Neural progenitor cell (in vitro differentiated cells): ENCODE data around the gene RILPL2. TPM values are rescaled to one million over a fixed set of nuclear protein-coding genes. Genes with fewer than 3 reads are reported as not detected.

Experiments used
- DNase-seq: peaks from one replicate; pipeline ENCODE4 v3.0.0-alpha.2; 2016; ENCODE audit warnings: low spot score
- H2AFZ ChIP-seq: fragments of 200-600 bp; sonication (generic); replicated peaks from 2 replicates; pipeline ENCODE4 v1.6.1; 2016; ENCODE audit warnings: antibody characterized with exemption
- H3F3A ChIP-seq: fragments of 200-600 bp; sonication (generic); 2 replicates; pipeline ENCODE4 v1.6.1; 2016; ENCODE audit warnings: antibody characterized with exemption, low read depth
- H3K27ac ChIP-seq: fragments of 200-600 bp; sonication (generic); 2 replicates; pipeline ENCODE4 v1.5.1; 2016; ENCODE audit warnings: mild to moderate bottlenecking
- H3K27me3 ChIP-seq: fragments of 200-600 bp; sonication (generic); 2 replicates; pipeline ENCODE4 v1.6.1; 2016; ENCODE audit warnings: mild to moderate bottlenecking, moderate library complexity
- H3K36me3 ChIP-seq: fragments of 200-600 bp; sonication (generic); 2 replicates; pipeline ENCODE4 v1.5.1; 2016
- H3K4me1 ChIP-seq: fragments of 200-600 bp; sonication (generic); 2 replicates; pipeline ENCODE4 v1.6.1; 2016; ENCODE audit warnings: mixed run types
- H3K4me2 ChIP-seq: fragments of 200-600 bp; sonication (generic); 2 replicates; pipeline ENCODE4 v1.6.1; 2016
- H3K4me3 ChIP-seq: fragments of 200-600 bp; sonication (generic); 2 replicates; pipeline ENCODE4 v1.5.1; 2016
- H3K79me2 ChIP-seq: fragments of 200-600 bp; sonication (generic); 2 replicates; pipeline ENCODE4 v1.6.1; 2016; ENCODE audit warnings: low read depth
- H3K9ac ChIP-seq: fragments of 200-600 bp; sonication (generic); 2 replicates; pipeline ENCODE4 v1.6.1; 2016
- H3K9me3 ChIP-seq: fragments of 200-600 bp; sonication (generic); 2 replicates; pipeline ENCODE4 v1.5.1; 2016; ENCODE audit warnings: low read depth
- H4K20me1 ChIP-seq: fragments of 200-600 bp; sonication (generic); 2 replicates; pipeline ENCODE4 v1.6.1; 2016; ENCODE audit warnings: low read depth
- H3K27ac Mint-ChIP-seq: 3 replicates; pipeline ENCODE4 v1.8.0; 2021; ENCODE audit warnings: mixed read lengths
- H3K27me3 Mint-ChIP-seq: 2 replicates; pipeline ENCODE4 v1.8.0; 2022; ENCODE audit warnings: low read depth, mild to moderate bottlenecking, inconsistent platforms, moderate library complexity, mixed read lengths; ENCODE audit not compliant: insufficient read depth
- H3K36me3 Mint-ChIP-seq: 3 replicates; pipeline ENCODE4 v1.8.0; 2021; ENCODE audit warnings: mixed read lengths
- H3K4me1 Mint-ChIP-seq: 3 replicates; pipeline ENCODE4 v1.8.0; 2021; ENCODE audit warnings: mixed read lengths
- H3K4me3 Mint-ChIP-seq: 3 replicates; pipeline ENCODE4 v1.8.0; 2021; ENCODE audit warnings: mild to moderate bottlenecking, moderate library complexity, mixed read lengths
- H3K9me3 Mint-ChIP-seq: 3 replicates; pipeline ENCODE4 v1.8.0; 2020; ENCODE audit warnings: mixed read lengths
- CTCF ChIP-seq: fragments of 200-600 bp; sonication (generic); IDR thresholded peaks from 2 replicates; pipeline ENCODE4 v1.5.1; 2017; ENCODE audit warnings: antibody characterized with exemption, mild to moderate bottlenecking
- EZH2 ChIP-seq: fragments of 200-600 bp; sonication (generic); IDR thresholded peaks from 2 replicates; pipeline ENCODE4 v1.6.1; 2017; ENCODE audit warnings: antibody characterized with exemption, mild to moderate bottlenecking, moderate library complexity
- EZH2phosphoT487 ChIP-seq: fragments of 200-600 bp; sonication (generic); IDR thresholded peaks from 2 replicates; pipeline ENCODE4 v1.6.1; 2017; ENCODE audit warnings: antibody characterized with exemption
- total RNA-seq: library from RNA; depleted of rRNA; stranded (reverse); fragments of >200 nt; gene quantifications from 2 replicates; pipeline ENCODE4 v1.2.3, GENCODE V29; 2015; ENCODE audit warnings: low replicate concordance

Gene RILPL2
- total RNA-seq, 1 donor from 2014 or later, result 1.1 TPM

- H3K4me3 Mint-ChIP-seq, result no peak overlapping the region
- Histone ChIP-seq H3K4me3 (no peak overlapping the region), H3K9me3 (no peaks in the 10 kb centered on the region), H2AFZ (no peak overlapping the region), H3K36me3 (no peaks in the 10 kb centered on the region), H4K20me1 (no peaks in the 10 kb centered on the region), H3K9ac (no peak overlapping the region), H3K79me2 (no peaks in the 10 kb centered on the region), H3K4me1 (no peaks in the 10 kb centered on the region), H3K4me2 (no peak overlapping the region), H3K27ac (no peak overlapping the region), H3K27me3 (no peaks in the 10 kb centered on the region), H3F3A (peaks cover 11% of the 10 kb centered on the region)
- H3K4me1 Mint-ChIP-seq, result peaks cover 5% of the 10 kb centered on the region
- H3K36me3 Mint-ChIP-seq, result no peaks in the 10 kb centered on the region
- H3K27me3 Mint-ChIP-seq, result peaks cover 6% of the 10 kb centered on the region
- H3K9me3 Mint-ChIP-seq, result no peaks in the 10 kb centered on the region
- TF ChIP-seq EZH2phosphoT487 (no peak), CTCF (no peak), EZH2 (no peak)
- no peak for DNase-seq
- no peak overlapping the region for H3K27ac Mint-ChIP-seq
These were observed 12.8 kb upstream of the RILPL2 start for GRCh38 chr12:123449249-123449733.

- no peak overlapping the region for H3K4me3 Mint-ChIP-seq
- Histone ChIP-seq H3K9ac (no peak overlapping the region), H3K27ac (no peak overlapping the region), H3K36me3 (no peaks in the 10 kb centered on the region), H3K9me3 (no peaks in the 10 kb centered on the region), H3K4me3 (no peak overlapping the region), H4K20me1 (no peaks in the 10 kb centered on the region), H2AFZ (no peak overlapping the region), H3F3A (no peaks in the 10 kb centered on the region), H3K4me1 (no peaks in the 10 kb centered on the region), H3K4me2 (no peak overlapping the region), H3K27me3 (no peaks in the 10 kb centered on the region), H3K79me2 (no peaks in the 10 kb centered on the region)
- no peak for DNase-seq
- no peak for TF ChIP-seq CTCF
- H3K9me3 Mint-ChIP-seq, result no peaks in the 10 kb centered on the region
- peak overlapping the region; percentile 7 for H3K27ac Mint-ChIP-seq
- peaks cover 9% of the 10 kb centered on the region for H3K4me1 Mint-ChIP-seq
- no peaks in the 10 kb centered on the region for H3K36me3 Mint-ChIP-seq
- H3K27me3 Mint-ChIP-seq, result peaks cover 5% of the 10 kb centered on the region
These were observed 9.8 kb upstream of the RILPL2 start for GRCh38 chr12:123446333-123446713.

- no peak overlapping the region for H3K9ac ChIP-seq
- no peaks in the 10 kb centered on the region for H3K27me3 ChIP-seq
- no peak overlapping the region for H2AFZ ChIP-seq
- no peaks in the 10 kb centered on the region for H3K79me2 ChIP-seq
- H4K20me1 ChIP-seq, result no peaks in the 10 kb centered on the region
- TF ChIP-seq EZH2 (no peak), CTCF (no peak), EZH2phosphoT487 (no peak)
- H3K4me1 ChIP-seq, result no peaks in the 10 kb centered on the region
- no peak overlapping the region for H3K27ac ChIP-seq
- H3K36me3 Mint-ChIP-seq, result no peaks in the 10 kb centered on the region
- H3K9me3 Mint-ChIP-seq, result no peaks in the 10 kb centered on the region
- no peaks in the 10 kb centered on the region for H3F3A ChIP-seq
- DNase-seq, result no peak
- H3K4me3 ChIP-seq, result no peak overlapping the region
- H3K9me3 ChIP-seq, result no peaks in the 10 kb centered on the region
- H3K27me3 Mint-ChIP-seq, result peaks cover 5% of the 10 kb centered on the region
- H3K27ac Mint-ChIP-seq, result peak overlapping the region; percentile 7
- no peaks in the 10 kb centered on the region for H3K36me3 ChIP-seq
- H3K4me1 Mint-ChIP-seq, result peaks cover 9% of the 10 kb centered on the region
- no peak overlapping the region for H3K4me3 Mint-ChIP-seq
- H3K4me2 ChIP-seq, result no peak overlapping the region
These were observed 9.2 kb upstream of the RILPL2 start for GRCh38 chr12:123445388-123446332.
